ENCODE data around the gene CENPC. TPM values are rescaled to one million over a fixed set of nuclear protein-coding genes. Genes with fewer than 3 reads are reported as not detected.

The CENPC gene
- total RNA-seq, 5 donors from 2014 or later (not counting 1 experiment from before 2014, with no cell fraction given): 38.4 to 101 (median 40.0) TPM

DNA sequence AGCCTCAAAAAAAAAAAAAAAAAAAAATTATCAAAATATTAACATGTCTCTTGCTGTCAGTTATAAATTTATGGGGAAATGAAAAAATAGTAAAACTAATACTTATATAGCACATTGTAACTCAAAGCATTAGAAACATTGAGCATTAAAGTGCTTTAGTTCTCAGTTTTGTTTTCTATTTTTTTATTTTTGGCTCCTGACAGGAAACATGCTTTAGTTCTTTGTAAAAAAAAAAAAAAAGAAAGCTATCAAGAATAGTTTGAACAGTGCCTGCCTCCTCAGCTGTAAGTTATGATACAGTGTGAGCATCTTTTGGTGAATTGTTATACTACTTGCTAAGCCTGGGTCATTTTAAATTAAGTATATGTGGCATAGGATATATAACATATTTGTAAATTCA, 5.1 kb upstream of the CENPC start:
- Mint-ChIP-seq H3K27me3 (no peaks in the 10 kb centered on the region), H3K4me1 (peaks cover 12 to 22% (median 13%) of the 10 kb centered on the region in 3 donors), H3K9me3 (no peaks in the 10 kb centered on the region), H3K27ac (peak overlapping the region; percentile 11 to 57), H3K4me3 (no peak overlapping the region), H3K36me3 (no peaks in the 10 kb centered on the region)
- ChIA-PET POLR2A (interaction anchor here (0.6 to 0.7 kb wide), 2 partner anchors 9 to 811 kb away, joined by 3 to 5 read pairs; no protein-coding TSS in a partner anchor), CTCF (interaction anchor here (0.6 to 1.4 kb wide), 13 partner anchors 11 to 360 kb away, joined by 3 to 9 read pairs (median 4); no protein-coding TSS in a partner anchor)
- ATAC-seq (replicated peaks in 1 of 4) (no peak), DNase-seq (no peak)
- Histone ChIP-seq H3K36me3 (ENCODE audit: control insufficient read depth in 2 of 2, extremely low read depth in 1 of 2, insufficient read depth in 1 of 2, low read length in 1 of 2) (no peaks in the 10 kb centered on the region), H3K4me3 (ENCODE audit: control insufficient read depth in 1 of 2, extremely low read depth in 1 of 2, low read length in 1 of 2) (no peak overlapping the region), H3K4me1 (ENCODE audit: control insufficient read depth in 1 of 2, extremely low read depth in 1 of 2, insufficient read depth in 2 of 2, low read length in 2 of 2) (peaks cover 0 to 2% of the 10 kb centered on the region in 2 experiments), H3K9me3 (no peaks in the 10 kb centered on the region), H3K27ac (ENCODE audit: low read length) (no peak overlapping the region), H3K27me3 (replicated peaks in 1 of 2; ENCODE audit: control insufficient read depth in 2 of 2, extremely low read depth in 1 of 2, insufficient read depth in 2 of 2, low read length in 1 of 2) (no peaks in the 10 kb centered on the region)

DNA sequence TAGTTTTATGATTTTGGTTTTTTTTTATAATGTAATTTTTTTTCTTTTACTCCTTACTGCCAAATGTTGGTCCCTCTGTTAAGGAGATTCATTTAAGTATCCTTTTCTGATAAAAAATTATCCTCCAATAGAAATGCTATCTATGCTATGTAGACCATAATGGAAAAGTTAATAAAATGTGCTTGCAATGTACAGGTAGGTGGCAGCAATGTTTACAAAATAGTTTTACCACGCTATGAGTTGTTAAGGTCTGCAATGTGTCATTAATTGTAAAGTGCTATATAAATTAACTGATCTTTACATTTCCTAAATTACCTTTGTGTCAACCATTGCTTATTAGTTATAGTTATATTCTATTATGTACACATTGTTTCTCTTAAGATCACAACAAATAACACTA, 3.8 kb upstream of the CENPC start:
- Mint-ChIP-seq H3K4me1 (peaks cover 15 to 25% (median 23%) of the 10 kb centered on the region in 3 donors), H3K36me3 (no peaks in the 10 kb centered on the region), H3K27me3 (no peaks in the 10 kb centered on the region), H3K9me3 (no peaks in the 10 kb centered on the region), H3K27ac (no peak overlapping the region), H3K4me3 (no peak overlapping the region)
- DNase-seq: peak in 1 of 35 experiments; percentile 68
- no peak for ATAC-seq (replicated peaks in 1 of 4)
- Histone ChIP-seq H3K4me3 (ENCODE audit: control insufficient read depth in 1 of 2, extremely low read depth in 1 of 2, low read length in 1 of 2) (no peak overlapping the region), H3K27ac (ENCODE audit: low read length) (no peak overlapping the region), H3K27me3 (replicated peaks in 1 of 2; ENCODE audit: control insufficient read depth in 2 of 2, extremely low read depth in 1 of 2, insufficient read depth in 2 of 2, low read length in 1 of 2) (no peaks in the 10 kb centered on the region), H3K36me3 (ENCODE audit: control insufficient read depth in 2 of 2, extremely low read depth in 1 of 2, insufficient read depth in 1 of 2, low read length in 1 of 2) (no peaks in the 10 kb centered on the region), H3K4me1 (ENCODE audit: control insufficient read depth in 1 of 2, extremely low read depth in 1 of 2, insufficient read depth in 2 of 2, low read length in 2 of 2) (peaks cover 0 to 7% of the 10 kb centered on the region in 2 experiments), H3K9me3 (no peaks in the 10 kb centered on the region)
- POLR2A ChIA-PET: interaction anchor here in 1 of 2 donors (1.0 kb wide), 1 partner anchor 32 kb away, joined by 3 read pairs; no protein-coding TSS in a partner anchor
- CTCF ChIA-PET: interaction anchor here (0.7 to 1.4 kb wide), 6 partner anchors 10 to 361 kb away, joined by 3 to 8 read pairs (median 4); partner anchors contain the start of gene STAP1 (in 1 of the 2)
- WGBS (ENCODE audit: insufficient coverage): no CpG with 5 or more reads among the region's 1 CpG

DNA sequence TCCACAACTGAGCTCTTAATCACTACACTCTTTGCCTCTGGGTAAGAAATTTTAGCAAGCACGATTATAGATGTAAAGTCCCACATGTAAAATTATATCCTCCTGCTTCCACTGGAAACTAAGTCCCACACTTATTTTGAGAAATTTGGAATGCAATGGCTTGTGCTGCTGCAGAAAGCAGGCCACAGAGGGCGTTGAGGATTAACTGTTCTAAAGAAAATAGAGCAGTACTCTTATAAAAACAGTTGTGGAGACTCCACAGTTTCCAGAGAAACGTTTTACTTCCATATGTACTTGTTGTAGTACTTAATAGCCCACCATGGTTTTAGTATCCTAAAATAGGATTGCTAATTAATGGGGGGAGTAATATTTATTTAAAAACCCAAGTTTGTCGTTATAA, 1.7 kb upstream of the CENPC start:
- POLR2A ChIA-PET: interaction anchor here (0.5 to 0.6 kb wide), 2 partner anchors 118 to 211 kb away, joined by 3 to 4 read pairs; no protein-coding TSS in a partner anchor

DNA sequence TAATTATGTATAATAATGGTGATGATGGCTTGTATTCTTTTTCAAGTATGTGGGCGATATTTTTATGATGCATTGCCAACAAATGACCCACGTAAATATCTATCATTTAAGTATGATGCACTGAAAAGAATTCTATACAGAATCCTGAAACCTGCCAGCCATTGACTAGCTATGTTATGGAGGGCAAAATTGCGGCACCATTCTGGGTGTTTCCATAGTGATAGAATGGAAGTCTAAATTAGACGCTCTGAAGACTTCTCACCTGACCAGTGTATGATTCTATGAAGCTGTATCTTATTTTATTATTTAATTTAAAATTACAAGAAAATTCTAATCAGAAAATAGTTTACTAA, 677 bp upstream of the CENPC start:
- no peak for ATAC-seq (replicated peaks in 1 of 4)
- ChIA-PET CTCF (interaction anchor here (0.6 to 1.7 kb wide), 7 partner anchors 78 to 365 kb away, joined by 3 to 9 read pairs (median 3); partner anchors contain the start of gene UBA6 (in 1 of the 2)), POLR2A (interaction anchor here in 1 of 2 donors (0.6 to 3.0 kb wide), 2 partner anchors 60 to 155 kb away, joined by 3 to 13 read pairs; partner anchors contain the start of gene UBA6)
- Histone ChIP-seq H3K9me3 (no peaks in the 10 kb centered on the region), H3K36me3 (ENCODE audit: control insufficient read depth in 2 of 2, extremely low read depth in 1 of 2, insufficient read depth in 1 of 2, low read length in 1 of 2) (peaks cover 0 to 13% of the 10 kb centered on the region in 2 donors), H3K27me3 (replicated peaks in 1 of 2; ENCODE audit: control insufficient read depth in 2 of 2, extremely low read depth in 1 of 2, insufficient read depth in 2 of 2, low read length in 1 of 2) (no peaks in the 10 kb centered on the region), H3K4me3 (ENCODE audit: control insufficient read depth in 1 of 2, extremely low read depth in 1 of 2, low read length in 1 of 2) (peak overlapping the region in 1 of 2 donors; percentile 93), H3K4me1 (ENCODE audit: control insufficient read depth in 1 of 2, extremely low read depth in 1 of 2, insufficient read depth in 2 of 2, low read length in 2 of 2) (peaks cover 0 to 12% of the 10 kb centered on the region in 2 experiments), H3K27ac (ENCODE audit: low read length) (peak overlapping the region; percentile 98)
- no peaks in the 10 kb centered on the region for H3K9me3 Mint-ChIP-seq
- H3K4me3 Mint-ChIP-seq: peak overlapping the region; percentile 96 to 98 (median 98)
- no CpG with 5 or more reads among the region's 4 CpGs for WGBS (ENCODE audit: insufficient coverage)
- H3K27ac Mint-ChIP-seq: no peak overlapping the region
- DNase-seq: peak in 1 of 35 experiments; percentile 20
- peaks cover 18% of the 10 kb centered on the region for H3K36me3 Mint-ChIP-seq
- no peaks in the 10 kb centered on the region for H3K27me3 Mint-ChIP-seq
- H3K4me1 Mint-ChIP-seq: peaks cover 41 to 45% (median 45%) of the 10 kb centered on the region in 3 donors

More for the DNA sequence above, 1.7 kb upstream of the CENPC start:
- Histone ChIP-seq H3K27ac (ENCODE audit: low read length) (no peak overlapping the region), H3K27me3 (replicated peaks in 1 of 2; ENCODE audit: control insufficient read depth in 2 of 2, extremely low read depth in 1 of 2, insufficient read depth in 2 of 2, low read length in 1 of 2) (no peaks in the 10 kb centered on the region), H3K4me3 (ENCODE audit: control insufficient read depth in 1 of 2, extremely low read depth in 1 of 2, low read length in 1 of 2) (no peak overlapping the region), H3K4me1 (ENCODE audit: control insufficient read depth in 1 of 2, extremely low read depth in 1 of 2, insufficient read depth in 2 of 2, low read length in 2 of 2) (peaks cover 0 to 14% of the 10 kb centered on the region in 2 experiments), H3K36me3 (ENCODE audit: control insufficient read depth in 2 of 2, extremely low read depth in 1 of 2, insufficient read depth in 1 of 2, low read length in 1 of 2) (peaks cover 0 to 9% of the 10 kb centered on the region in 2 donors), H3K9me3 (no peaks in the 10 kb centered on the region)
- Mint-ChIP-seq H3K4me3 (peak overlapping the region in 1 of 3 donors; percentile 98), H3K36me3 (peaks cover 12% of the 10 kb centered on the region), H3K4me1 (peaks cover 35 to 42% (median 39%) of the 10 kb centered on the region in 3 donors), H3K27me3 (no peaks in the 10 kb centered on the region), H3K27ac (no peak overlapping the region), H3K9me3 (no peaks in the 10 kb centered on the region)
- no CpG with 5 or more reads among the region's 4 CpGs for WGBS (ENCODE audit: insufficient coverage)
- CTCF ChIA-PET: interaction anchor here (1.1 to 1.7 kb wide), 3 partner anchors 77 to 364 kb away, joined by 3 to 9 read pairs (median 5); partner anchors contain the start of gene UBA6 (in 1 of the 2)
- ATAC-seq (replicated peaks in 1 of 4) (no peak), DNase-seq (no peak)

GRCh38 chr4:67542076-67542475, 3.2 kb downstream of the CENPC start:
- DNase-seq: no peak
- CTCF ChIA-PET: interaction anchor here in 1 of 2 donors (1.3 kb wide), 1 partner anchor 159 kb away, joined by 6 read pairs; the partner anchor contains the start of gene UBA6
- no peak overlapping the region for H3K4me3 ChIP-seq (ENCODE audit: control insufficient read depth in 1 of 2, extremely low read depth in 1 of 2, low read length in 1 of 2)
- no peaks in the 10 kb centered on the region for H3K9me3 ChIP-seq
- no peaks in the 10 kb centered on the region for H3K27me3 ChIP-seq (replicated peaks in 1 of 2; ENCODE audit: control insufficient read depth in 2 of 2, extremely low read depth in 1 of 2, insufficient read depth in 2 of 2, low read length in 1 of 2)
- H3K27ac ChIP-seq (ENCODE audit: low read length): no peak overlapping the region
- peaks cover 0 to 12% of the 10 kb centered on the region in 2 experiments for H3K4me1 ChIP-seq (ENCODE audit: control insufficient read depth in 1 of 2, extremely low read depth in 1 of 2, insufficient read depth in 2 of 2, low read length in 2 of 2)
- peaks cover 44% of the 10 kb centered on the region for H3K36me3 Mint-ChIP-seq
- no peak overlapping the region for H3K4me3 Mint-ChIP-seq
- peaks cover 4 to 47% of the 10 kb centered on the region in 2 donors for H3K36me3 ChIP-seq (ENCODE audit: control insufficient read depth in 2 of 2, extremely low read depth in 1 of 2, insufficient read depth in 1 of 2, low read length in 1 of 2)
- H3K4me1 Mint-ChIP-seq: peaks cover 58 to 62% (median 58%) of the 10 kb centered on the region in 3 donors
- no peak for ATAC-seq (replicated peaks in 1 of 4)
- no CpG with 5 or more reads among the region's 1 CpG for WGBS (ENCODE audit: insufficient coverage)
- POLR2A ChIA-PET: interaction anchor here (0.6 to 1.3 kb wide), 2 partner anchors 32 to 767 kb away, joined by 4 to 8 read pairs; no protein-coding TSS in a partner anchor
- no peaks in the 10 kb centered on the region for H3K9me3 Mint-ChIP-seq
- peak overlapping the region; percentile 45 to 65 for H3K27ac Mint-ChIP-seq
- no peaks in the 10 kb centered on the region for H3K27me3 Mint-ChIP-seq

DNA sequence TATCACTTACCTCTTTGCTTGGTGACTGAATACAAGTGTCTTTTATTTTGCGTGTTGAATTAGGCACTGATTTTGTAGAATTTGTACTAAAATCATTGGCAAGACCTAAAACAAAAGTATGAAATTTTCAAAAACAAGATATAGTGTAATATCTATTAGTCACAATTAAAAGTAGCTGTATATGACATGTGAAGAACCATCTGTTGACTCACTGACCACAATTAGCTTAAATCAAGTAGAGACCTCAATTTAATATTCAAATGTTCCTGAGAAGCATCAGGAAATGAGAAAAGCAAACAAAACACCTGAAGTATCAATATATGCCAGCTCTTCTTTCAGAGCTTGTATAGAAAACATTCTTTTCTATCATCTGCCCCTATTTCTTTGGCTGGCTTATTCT, 5.5 kb downstream of the CENPC start:
- H3K4me1 Mint-ChIP-seq: peaks cover 63 to 66% (median 63%) of the 10 kb centered on the region in 3 donors
- CTCF ChIA-PET: interaction anchor here (0.6 kb wide), 2 partner anchors 10 to 47 kb away, joined by 3 to 9 read pairs; no protein-coding TSS in a partner anchor

More for the DNA sequence above, 5.5 kb downstream of the CENPC start:
- Histone ChIP-seq H3K36me3 (ENCODE audit: control insufficient read depth in 2 of 2, extremely low read depth in 1 of 2, insufficient read depth in 1 of 2, low read length in 1 of 2) (peaks cover 4 to 51% of the 10 kb centered on the region in 2 donors), H3K27ac (ENCODE audit: low read length) (no peak overlapping the region), H3K4me1 (ENCODE audit: control insufficient read depth in 1 of 2, extremely low read depth in 1 of 2, insufficient read depth in 2 of 2, low read length in 2 of 2) (peaks cover 0 to 12% of the 10 kb centered on the region in 2 experiments), H3K27me3 (replicated peaks in 1 of 2; ENCODE audit: control insufficient read depth in 2 of 2, extremely low read depth in 1 of 2, insufficient read depth in 2 of 2, low read length in 1 of 2) (no peaks in the 10 kb centered on the region), H3K4me3 (ENCODE audit: control insufficient read depth in 1 of 2, extremely low read depth in 1 of 2, low read length in 1 of 2) (no peak overlapping the region), H3K9me3 (no peaks in the 10 kb centered on the region)
- Mint-ChIP-seq H3K4me3 (no peak overlapping the region), H3K9me3 (no peaks in the 10 kb centered on the region), H3K27ac (peak overlapping the region in 1 of 2 donors; percentile 35), H3K36me3 (peaks cover 59% of the 10 kb centered on the region), H3K27me3 (no peaks in the 10 kb centered on the region)
- WGBS (ENCODE audit: insufficient coverage): no CpG with 5 or more reads among the region's 1 CpG
- ATAC-seq (replicated peaks in 1 of 4) (no peak), DNase-seq (no peak)
- POLR2A ChIA-PET: interaction anchor here in 1 of 2 donors (0.6 kb wide), 1 partner anchor 126 kb away, joined by 3 read pairs; no protein-coding TSS in a partner anchor

All from T-cell (primary cell).